HepG2 (cell line): Measurements from ENCODE around the gene TAGLN. TPM values are rescaled to one million over a fixed set of nuclear protein-coding genes. Genes with fewer than 3 reads are reported as not detected.

Source experiments
- ATAC-seq: fragments of 200-7000 bp; cut with Tn5 transposase; 3 replicates; pipeline ENCODE4 v1.9.1; 2020; ENCODE audit warnings: mild to moderate bottlenecking, moderate library complexity
- BruUV-seq: library from RNA; stranded (reverse); fragments of 400-500 nt; replicated peaks from 2 replicates; lab custom pipeline; 2021; lab: Mats Ljungman, UMichigan
- CTCF ChIA-PET: fragments of 300-600 bp; formaldehyde crosslinking; extraction: SDS; loops from one replicate; lab custom pipeline; 2021; ENCODE audit warnings: low total read pairs, inconsistent platforms, low intra/inter-chr PET ratio; lab: Yijun Ruan, JAX
- POLR2A ChIA-PET: fragments of 350-600 bp; sonication (Branson Sonifier 250); formaldehyde crosslinking; loops from one replicate; lab custom pipeline; 2020; ENCODE audit warnings: antibody characterized with exemption, inconsistent platforms; lab: Yijun Ruan, JAX
- DNase-seq: peaks from one replicate; pipeline ENCODE4 v3.0.0-alpha.2; 2015; ENCODE audit warnings: low spot score
- FAIRE-seq: peaks from 3 replicates; lab custom pipeline; 2011; peaks lifted over from hg19 to GRCh38; lab: Jason Lieb, UNC
- H2AFZ ChIP-seq: one replicate; pipeline ENCODE4 v1.6.1; 2011; ENCODE audit warnings: low read length, inconsistent platforms
- H3K27ac ChIP-seq: fragments of 300-600 bp; 3 replicates; pipeline ENCODE4 v1.8.0; 2011; ENCODE audit warnings: mixed run types, mild to moderate bottlenecking, mixed read lengths, low read length, inconsistent platforms; ENCODE audit not compliant: insufficient read depth; ENCODE audit errors: extremely low read length
- H3K27me3 ChIP-seq, 2 experiments: fragments of 200-600 bp in 1 of 2; 2 replicates in 1 of 2; 3 replicates in 1 of 2; pipeline versions ENCODE4 v1.6.0 to v1.8.0; 2011; ENCODE audit warnings: low read length in 2 of 2, mild to moderate bottlenecking in 2 of 2, moderate library complexity in 2 of 2, inconsistent platforms in 1 of 2; ENCODE audit not compliant: insufficient read depth in 2 of 2, control insufficient read depth in 1 of 2
- H3K36me3 ChIP-seq, 2 experiments: fragments of 200-600 bp in 1 of 2; replicated peaks in 1 of 2; 2 replicates in 1 of 2; 3 replicates in 1 of 2; pipeline versions ENCODE4 v1.5.1 to v1.8.0; 2011; ENCODE audit warnings: low read length in 2 of 2, inconsistent platforms in 1 of 2; ENCODE audit not compliant: insufficient read depth in 2 of 2, control insufficient read depth in 1 of 2
- H3K4me1 ChIP-seq: 2 replicates; pipeline ENCODE4 v1.5.1; 2012; ENCODE audit warnings: low read length, inconsistent platforms; ENCODE audit not compliant: insufficient read depth
- H3K4me2 ChIP-seq: 2 replicates; pipeline ENCODE4 v1.6.0; 2011; ENCODE audit warnings: low read depth, low read length, inconsistent platforms
- H3K4me3 ChIP-seq, 3 experiments: fragments of 200-600 bp in 1 of 3; sonication (generic), shearing (Covaris generic) in 1 of 3; replicated peaks in 1 of 3; 2 replicates each; pipeline ENCODE4 v1.5.1; 2011 to 2016; ENCODE audit warnings: low read length in 3 of 3, inconsistent platforms in 2 of 3, low read depth in 2 of 3, mild to moderate bottlenecking in 2 of 3, control low read depth in 1 of 3, mixed read lengths in 1 of 3; ENCODE audit not compliant: insufficient read depth in 1 of 3
- H3K79me2 ChIP-seq: one replicate; pipeline ENCODE4 v1.6.1; 2011; ENCODE audit warnings: low read length, inconsistent platforms; ENCODE audit not compliant: insufficient read depth
- H3K9ac ChIP-seq: 2 replicates; pipeline ENCODE4 v1.6.0; 2011; ENCODE audit warnings: mild to moderate bottlenecking, low read depth, low read length, inconsistent platforms; ENCODE audit not compliant: insufficient read depth
- H3K9me3 ChIP-seq: 2 replicates; pipeline ENCODE4 v1.5.1; 2012; ENCODE audit warnings: mild to moderate bottlenecking, low read length
- H4K20me1 ChIP-seq: 2 replicates; pipeline ENCODE4 v1.6.0; 2011; ENCODE audit warnings: inconsistent platforms, mild to moderate bottlenecking, low read length, moderate library complexity; ENCODE audit not compliant: insufficient read depth
- ATF2 ChIP-seq: sonication (generic); formaldehyde crosslinking; IDR thresholded peaks from 2 replicates; pipeline ENCODE4 v1.4.0; 2020; ENCODE audit warnings: missing genetic modification reagents
- EZH2 ChIP-seq: conservative IDR thresholded peaks from 2 replicates; pipeline ENCODE4 v1.6.1; 2012; ENCODE audit warnings: mild to moderate bottlenecking, low read depth, low read length, moderate library complexity
- HCFC1 ChIP-seq: fragments of 150-350 bp; IDR thresholded peaks from 2 replicates; pipeline ENCODE4 v1.6.1; 2014; ENCODE audit warnings: low read depth, low read length
- NCOA2 ChIP-seq: sonication (generic); formaldehyde crosslinking; IDR thresholded peaks from 2 replicates; pipeline ENCODE4 v1.8.0; 2022; ENCODE audit warnings: inconsistent platforms
- SALL1 ChIP-seq: sonication (generic); formaldehyde crosslinking; IDR thresholded peaks from 2 replicates; pipeline ENCODE4 v1.8.0; 2022; ENCODE audit warnings: mild to moderate bottlenecking, missing genetic modification reagents
- SKIL ChIP-seq: sonication (generic); formaldehyde crosslinking; IDR thresholded peaks from 2 replicates; pipeline ENCODE4 v1.8.0; 2022; ENCODE audit warnings: missing genetic modification reagents, mild to moderate bottlenecking, moderate library complexity, borderline replicate concordance
- SOX13 ChIP-seq, 3 experiments: fragments of 450-650 bp in 1 of 3; sonication (generic) in 1 of 3; formaldehyde crosslinking in 1 of 3; IDR thresholded peaks in 2 of 3; conservative IDR thresholded peaks in 1 of 3; 2 replicates each; pipeline versions ENCODE4 v1.5.0 to v1.6.1; 2016 to 2020; ENCODE audit warnings: antibody characterized with exemption in 1 of 3, mild to moderate bottlenecking in 1 of 3, missing compliant biosample characterization in 1 of 3, missing genetic modification reagents in 1 of 3, moderate library complexity in 1 of 3
- SRSF1 ChIP-seq: fragments of 200-400 bp; formaldehyde crosslinking; optimal IDR thresholded peaks from 2 replicates; pipeline ENCODE3; 2017; ENCODE audit warnings: mild to moderate bottlenecking, low read depth, low read length, moderate library complexity
- SUZ12 ChIP-seq: fragments of 150-350 bp; IDR thresholded peaks from 2 replicates; pipeline ENCODE4 v1.6.1; 2014; ENCODE audit warnings: low read depth, low read length
- TFAP4 ChIP-seq: sonication (generic); IDR thresholded peaks from 2 replicates; pipeline ENCODE4 v1.6.1; 2016; ENCODE audit warnings: low read depth, borderline replicate concordance
- ZBTB49 ChIP-seq: sonication (generic); formaldehyde crosslinking; IDR thresholded peaks from 2 replicates; pipeline ENCODE4 v1.4.0; 2020; ENCODE audit warnings: missing genetic modification reagents, borderline replicate concordance
- ZNF143 ChIP-seq: sonication (generic); formaldehyde crosslinking; IDR thresholded peaks from 2 replicates; pipeline ENCODE4 v1.4.0; 2020; ENCODE audit warnings: missing genetic modification reagents
- ZNF232 ChIP-seq: sonication (generic); formaldehyde crosslinking; IDR thresholded peaks from 2 replicates; pipeline ENCODE4 v1.4.0; 2020; ENCODE audit warnings: missing genetic modification reagents, borderline replicate concordance
- ZNF235 ChIP-seq: sonication (generic); formaldehyde crosslinking; IDR thresholded peaks from 2 replicates; pipeline ENCODE4 v1.8.1; 2023; ENCODE audit warnings: mild to moderate bottlenecking, missing genetic modification reagents, borderline replicate concordance
- ZNF331 ChIP-seq: sonication (generic); formaldehyde crosslinking; IDR thresholded peaks from 2 replicates; pipeline ENCODE4 v1.4.0; 2020; ENCODE audit warnings: missing genetic modification reagents
- ZNF441 ChIP-seq: sonication (generic); formaldehyde crosslinking; IDR thresholded peaks from 2 replicates; pipeline ENCODE4 v1.7.0; 2021; ENCODE audit warnings: missing genetic modification reagents, borderline replicate concordance
- WGBS: methylation state at CpG from one replicate; pipeline ENCODE4 v1.1.6; 2017; ENCODE audit warnings: low lambda C conversion rate; 5-methylcytosine and 5-hydroxymethylcytosine counted together
- in situ Hi-C: cut with HindIII; loops from 2 replicates; pipeline ENCODE4 v1.10.0; 2017; ENCODE audit warnings: low pct_unique_long_range_greater_than_20kb; ENCODE audit not compliant: extremely low pct_ligation_motif_present
- intact Hi-C: fragments of 100-400 bp; cut with micrococcal nuclease; formaldehyde crosslinking; loops from one replicate; pipeline ENCODE4 v1.10.0; 2022; ENCODE audit not compliant: unreplicated experiment
- polyA plus RNA-seq, 8 experiments: library from polyadenylated mRNA; depleted of rRNA in 3 of 8; stranded (reverse) in 7 of 8; unstranded in 1 of 8; fragments of >200 nt; fragmentation: Illumina TruSeq in 4 of 8; extraction: Trizol in 4 of 8; gene quantifications; 2 replicates each; pipeline versions ENCODE4 v1.2.1 to v1.2.3, GENCODE V29; 2011 to 2016; ENCODE audit warnings: low read depth in 4 of 8, missing spikeins in 1 of 8, mixed read lengths in 1 of 8; ENCODE audit not compliant: insufficient read depth in 1 of 8
- total RNA-seq, 5 experiments: library from RNA; depleted of rRNA; stranded (reverse); fragments of >200 nt; fragmentation: Illumina TruSeq; extraction: Trizol; gene quantifications; 2 replicates each; pipeline ENCODE4 v1.2.3, GENCODE V29; 2016; ENCODE audit warnings: low read depth in 1 of 5
- TF ChIP-seq, protein P1 (sequence below): sonication (generic); formaldehyde crosslinking; IDR thresholded peaks from 2 replicates; pipeline ENCODE4 v1.4.0; 2020; ENCODE audit warnings: low read depth, mild to moderate bottlenecking, missing genetic modification reagents

TAGLN gene
- total and polyA plus RNA-seq, 2 of the 13 experiments (the other 11 are each of a cell fraction or from before 2014, with no cell fraction given): 12.6 to 75.4 TPM

- H3K9me3 ChIP-seq: no peaks in the 10 kb centered on the region
- no peak overlapping the region for H3K27ac ChIP-seq
- H3K36me3 ChIP-seq: peaks cover 0 to 20% of the 10 kb centered on the region in 2 experiments; a peak in 2 of 5 replicates
- intact Hi-C loops: no loop called here
- POLR2A ChIA-PET: no interaction called here
- H3K27me3 ChIP-seq: no peaks in the 10 kb centered on the region
- ATAC-seq (no peak), FAIRE-seq (no peak), DNase-seq (no peak)
- no peak overlapping the region for H3K9ac ChIP-seq
- no peak overlapping the region for H3K4me2 ChIP-seq
- in situ Hi-C loops: no loop called here
- no peak overlapping the region for H3K4me3 ChIP-seq
- H2AFZ ChIP-seq: no peak overlapping the region
- no TSS peak for BruUV-seq
- peaks cover 11% of the 10 kb centered on the region for H3K4me1 ChIP-seq
- no peaks in the 10 kb centered on the region for H3K79me2 ChIP-seq
- no peaks in the 10 kb centered on the region for H4K20me1 ChIP-seq
- TF ChIP-seq SUZ12: no peak
- TF ChIP-seq SRSF1: no peak
- no peak for TF ChIP-seq ZBTB49
- no peak for TF ChIP-seq SKIL
- TF ChIP-seq, protein P1, sequence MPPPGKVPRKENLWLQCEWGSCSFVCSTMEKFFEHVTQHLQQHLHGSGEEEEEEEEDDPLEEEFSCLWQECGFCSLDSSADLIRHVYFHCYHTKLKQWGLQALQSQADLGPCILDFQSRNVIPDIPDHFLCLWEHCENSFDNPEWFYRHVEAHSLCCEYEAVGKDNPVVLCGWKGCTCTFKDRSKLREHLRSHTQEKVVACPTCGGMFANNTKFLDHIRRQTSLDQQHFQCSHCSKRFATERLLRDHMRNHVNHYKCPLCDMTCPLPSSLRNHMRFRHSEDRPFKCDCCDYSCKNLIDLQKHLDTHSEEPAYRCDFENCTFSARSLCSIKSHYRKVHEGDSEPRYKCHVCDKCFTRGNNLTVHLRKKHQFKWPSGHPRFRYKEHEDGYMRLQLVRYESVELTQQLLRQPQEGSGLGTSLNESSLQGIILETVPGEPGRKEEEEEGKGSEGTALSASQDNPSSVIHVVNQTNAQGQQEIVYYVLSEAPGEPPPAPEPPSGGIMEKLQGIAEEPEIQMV (CRISPR knock-in tag): no peak
- TF ChIP-seq NCOA2 (CRISPR knock-in tag): no peak
- TF ChIP-seq ZNF235 (CRISPR knock-in tag): no peak
- TF ChIP-seq HCFC1: no peak
- no peak for TF ChIP-seq ZNF331 (CRISPR knock-in tag)
- no peak for TF ChIP-seq ZNF441
- TF ChIP-seq SOX13 (IDR thresholded peaks at IDR 0.05): no peak
- no peak for TF ChIP-seq SOX13 (CRISPR knock-in tag; conservative IDR thresholded peaks at IDR 0.05 in 1 of 2, IDR thresholded peaks at IDR 0.05 in 1 of 2)
- no peak for TF ChIP-seq EZH2
- no peak for TF ChIP-seq ATF2
- no peak for TF ChIP-seq ZNF143 (CRISPR knock-in tag)
- no peak for TF ChIP-seq ZNF232 (CRISPR knock-in tag)
- no peak for TF ChIP-seq SALL1 (CRISPR knock-in tag)
- no peak for TF ChIP-seq TFAP4
- TF ChIP-seq, all 625 proteins: peak for 0
- WGBS: 94% methylated on average over 5 of the region's 8 CpGs
- CTCF ChIA-PET: no interaction called here
These were observed 20.3 kb downstream of the TAGLN start for GRCh38 chr11:117219455-117219854.
